Stimulated activated CD8-positive, alpha-beta memory T cell treated with anti-CD3 and anti-CD28 coated beads, Interleukin-12 subunit alpha, Interleukin-12 subunit beta, amount 100 ng/mL, for 1 hour (primary cell): ENCODE data around the gene LPIN1.
"Not testable (repeated sequence)": the region's sequence is repeated elsewhere in the genome, so short reads cannot be mapped to it uniquely, and the experiment has no call there.

Experiments
- DNase-seq: peaks from one replicate; pipeline ENCODE4 v3.0.0-alpha.2; 2020; ENCODE audit warnings: low read depth

Gene LPIN1

DNA sequence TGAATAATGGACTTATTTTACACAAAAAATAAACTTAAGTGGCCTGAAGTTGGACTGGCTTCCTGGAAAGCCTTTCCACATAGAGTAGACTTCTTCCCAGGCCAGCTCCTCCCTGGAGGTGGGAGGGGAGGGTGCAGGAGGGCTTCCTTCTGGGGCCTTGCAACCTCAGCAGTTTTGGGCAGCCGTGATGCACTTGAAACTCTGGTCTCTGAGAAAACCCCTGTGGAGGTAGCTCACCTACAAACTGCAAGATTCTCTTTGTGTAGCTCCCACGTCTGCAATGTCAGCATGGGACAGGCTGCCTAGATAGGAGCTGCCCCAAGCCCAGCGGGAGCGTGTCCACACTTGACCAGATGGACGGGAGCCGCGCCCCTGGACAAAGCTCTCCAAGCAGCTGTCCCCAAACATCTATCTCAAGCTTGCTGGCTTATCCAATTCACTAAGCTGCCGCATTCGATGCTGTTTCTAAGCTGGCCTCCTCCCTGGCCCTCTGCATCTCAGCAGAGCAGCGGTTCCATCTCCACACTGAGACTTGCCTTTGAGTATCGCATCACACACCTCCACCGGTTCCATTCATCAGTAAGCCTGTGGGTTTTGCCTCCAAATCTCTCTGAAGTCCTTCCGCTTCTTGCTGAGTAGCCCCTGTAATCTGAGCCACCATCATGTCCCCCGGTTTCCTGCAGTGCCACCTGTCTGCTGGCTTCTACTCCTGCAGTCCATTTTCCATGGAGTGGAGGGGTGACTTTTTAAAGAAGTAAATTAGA, 1.6 kb upstream of the LPIN1 start:
- no peak for DNase-seq

DNA sequence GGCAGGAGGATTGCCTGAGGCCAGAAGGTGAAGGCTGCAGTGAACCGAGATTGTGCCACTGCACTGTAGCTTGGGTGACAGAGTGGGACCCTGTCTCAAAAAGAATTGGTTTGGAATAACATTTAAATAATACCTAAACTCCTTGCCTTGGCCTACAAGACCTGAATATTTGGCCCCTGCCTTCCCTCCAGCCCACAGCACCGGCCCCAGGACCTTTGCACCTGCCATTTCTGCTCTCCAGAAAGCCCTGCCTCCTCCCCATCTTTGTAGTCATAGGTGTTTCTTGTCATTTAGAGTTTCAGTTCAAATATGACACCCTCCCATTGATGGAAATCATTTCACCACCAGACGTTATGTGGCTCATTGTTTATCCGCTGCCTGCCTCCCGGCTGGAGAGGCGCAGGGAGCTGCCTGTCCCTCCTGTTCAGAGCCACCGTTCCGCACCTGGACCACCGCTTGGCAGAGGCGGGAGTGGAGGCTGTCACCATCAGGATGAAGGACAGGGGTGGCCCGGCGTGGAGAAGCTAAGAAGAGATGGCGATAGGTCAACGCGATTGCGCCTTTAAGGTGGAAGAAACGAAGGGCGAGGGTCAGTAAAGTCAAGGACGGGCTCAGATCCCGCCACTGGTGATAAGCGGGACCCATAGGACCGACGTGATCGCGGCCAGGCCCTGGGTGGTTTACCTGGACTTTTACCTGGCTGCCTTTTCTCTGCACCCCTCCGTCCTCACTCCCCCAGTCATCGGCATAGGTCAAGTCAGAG, 638 bp upstream of the LPIN1 start:
- no peak for DNase-seq

DNA sequence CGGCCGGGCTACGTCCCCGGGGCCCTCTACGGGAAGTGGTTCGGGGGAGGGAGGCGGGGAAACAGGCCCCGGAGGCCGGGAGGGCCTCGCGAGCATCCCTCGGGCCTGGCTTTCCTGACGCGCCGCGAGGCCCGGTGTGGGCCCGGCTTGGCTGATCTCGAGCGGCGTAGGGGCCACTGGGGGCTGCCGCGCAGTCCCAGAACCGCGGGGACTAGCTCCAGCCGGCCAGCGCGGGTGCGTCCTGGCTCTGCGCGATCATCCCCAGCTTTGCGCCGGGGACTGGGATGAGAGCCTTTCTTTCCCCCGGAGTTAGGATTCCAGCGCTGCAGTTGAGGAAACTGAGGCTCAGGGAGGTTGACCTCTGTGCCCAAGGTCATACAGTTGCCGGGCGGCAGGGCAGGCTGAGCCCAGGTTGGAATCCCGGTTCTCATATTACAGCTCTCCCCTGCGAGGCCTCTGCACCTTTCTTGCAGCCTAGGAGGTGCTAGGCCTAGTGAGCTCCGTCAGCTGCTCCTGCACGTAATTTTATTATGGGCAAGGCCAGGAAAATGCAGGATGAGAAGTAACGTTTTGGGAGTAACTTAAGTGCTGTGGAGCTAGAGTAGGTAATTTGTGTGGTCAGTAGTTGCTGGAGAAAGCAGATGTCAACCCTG, 501 bp downstream of the LPIN1 start:
- DNase-seq: no peak

DNA sequence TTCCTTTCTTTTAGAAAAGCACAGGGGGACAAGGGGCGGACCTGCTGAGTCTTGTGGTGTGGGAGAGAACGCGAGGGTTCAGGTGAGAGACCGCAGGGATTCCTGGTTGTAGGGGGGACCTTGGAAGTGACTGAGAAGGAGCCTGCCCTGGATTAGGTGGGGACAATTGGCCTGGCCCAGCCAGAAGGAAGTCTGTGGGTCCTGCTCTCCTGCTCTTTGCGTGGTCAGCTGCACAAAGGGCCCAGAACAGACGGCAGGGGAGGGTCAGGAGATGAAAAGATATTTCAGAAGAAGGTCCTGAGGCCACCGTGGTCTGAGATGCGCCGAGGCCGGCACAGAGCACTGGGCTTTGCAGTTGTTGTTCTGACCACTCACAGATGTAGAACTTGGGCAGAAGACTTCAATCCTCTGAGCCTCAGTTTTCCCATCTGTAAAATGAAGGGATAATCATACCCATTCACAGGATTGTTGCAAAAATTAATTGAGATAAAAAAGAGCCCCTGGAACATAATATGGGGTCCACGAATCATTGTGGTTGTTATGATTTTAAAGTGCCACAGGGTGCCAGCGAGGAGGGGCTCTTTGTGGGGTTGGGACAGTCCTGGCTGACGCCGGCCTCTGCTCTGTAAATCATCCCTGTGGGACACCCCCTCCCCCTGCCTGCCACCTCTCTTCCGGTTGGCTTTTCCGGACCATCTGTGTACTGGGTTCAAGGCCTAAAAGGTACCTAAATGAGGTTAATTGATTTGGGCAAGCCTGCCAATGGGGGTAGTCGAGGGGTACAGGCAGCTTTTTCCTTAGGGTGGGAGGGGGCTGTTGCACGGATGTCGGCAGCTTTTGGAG, 1.8 kb downstream of the LPIN1 start:
- DNase-seq: no peak

DNA sequence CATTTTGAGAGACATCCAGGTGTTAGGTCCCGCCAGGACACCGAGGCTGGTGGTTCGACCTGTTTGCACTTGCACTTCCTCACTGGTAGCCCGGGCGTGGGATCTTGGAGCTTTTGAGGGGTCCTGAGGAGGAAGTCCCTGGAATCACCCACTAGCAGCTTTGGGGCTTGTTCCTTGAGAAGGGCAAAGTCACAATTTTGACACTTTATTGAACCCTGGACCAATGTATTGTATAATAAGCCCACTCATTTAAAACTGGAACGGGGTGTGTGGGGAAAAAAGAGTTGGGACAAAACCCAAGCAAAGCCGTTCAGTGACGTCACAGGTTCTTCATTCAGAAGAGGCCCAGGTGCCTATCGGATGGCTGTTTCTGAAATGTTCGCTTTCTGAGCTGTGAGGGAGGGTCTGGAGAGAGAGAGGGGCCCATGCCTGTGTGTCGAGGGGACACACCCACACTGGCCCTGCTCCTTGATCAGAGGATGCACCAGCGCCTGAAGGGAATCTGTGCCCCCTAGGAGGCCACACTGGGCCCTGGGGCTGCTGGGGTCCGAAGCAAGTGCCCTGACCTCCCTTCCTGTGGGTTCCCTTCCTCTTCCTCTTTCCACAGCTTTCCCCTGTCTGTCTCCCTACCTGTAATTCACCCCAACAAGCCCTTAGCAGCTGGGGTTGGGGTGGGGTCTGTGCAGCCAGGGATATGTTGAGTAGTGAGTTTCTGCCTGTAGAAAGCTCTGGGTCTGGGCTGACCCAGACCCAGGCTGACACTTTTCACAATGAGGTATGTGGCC, 2.6 kb downstream of the LPIN1 start:
- DNase-seq: no peak

DNA sequence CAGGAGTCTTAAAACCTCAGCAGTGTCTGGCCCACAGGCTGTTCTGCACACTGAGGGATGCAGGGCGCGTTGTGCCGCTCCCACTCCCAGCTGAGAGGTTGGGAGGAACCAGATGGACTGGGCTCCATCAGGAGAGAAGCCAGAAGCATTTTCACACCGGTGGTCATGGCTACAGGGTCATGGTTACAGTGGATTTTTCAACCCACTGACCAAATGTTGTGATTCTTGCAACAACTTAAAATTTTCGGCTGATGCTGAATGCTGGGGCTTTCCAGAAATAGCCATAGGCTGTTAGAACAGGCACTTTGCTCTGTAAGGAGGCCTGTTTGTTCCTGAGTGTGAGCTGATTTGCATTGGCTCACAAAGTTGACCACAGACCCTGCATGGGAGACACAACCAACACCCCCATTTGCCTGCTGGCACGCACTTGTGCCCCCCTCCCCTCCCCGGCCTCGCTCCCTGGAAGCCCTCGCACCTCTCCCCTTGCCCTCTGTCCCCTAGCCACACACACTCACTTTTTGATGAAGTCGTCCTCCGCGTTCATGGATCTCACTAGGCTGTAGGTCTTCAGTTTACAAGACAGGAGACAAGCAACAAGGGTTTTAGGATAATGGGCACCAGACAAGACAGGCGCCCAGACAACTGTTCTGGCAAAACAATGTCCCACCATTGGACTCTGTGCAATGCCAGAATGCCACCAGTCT, 3.4 kb downstream of the LPIN1 start:
- DNase-seq: no peak

DNA sequence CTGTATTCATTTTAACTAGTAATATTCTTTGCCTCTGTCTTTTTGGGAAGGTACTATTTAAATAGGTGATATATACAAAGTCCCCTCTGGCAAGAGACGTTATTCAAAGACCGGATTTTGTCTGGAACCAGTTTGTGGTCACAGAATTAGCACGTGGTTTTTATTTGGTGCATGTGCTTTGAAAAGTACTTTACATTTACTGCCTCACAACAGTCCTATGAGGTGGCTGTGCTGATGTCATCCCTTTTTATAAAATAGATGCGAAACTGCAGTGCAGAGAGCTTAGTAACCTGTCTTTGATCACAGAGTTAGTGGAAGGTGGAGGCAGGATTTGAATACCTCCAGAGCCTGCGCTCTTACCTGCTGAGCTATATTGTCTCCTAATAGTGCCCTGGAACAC, 4.0 kb downstream of the LPIN1 start:
- DNase-seq: no peak

DNA sequence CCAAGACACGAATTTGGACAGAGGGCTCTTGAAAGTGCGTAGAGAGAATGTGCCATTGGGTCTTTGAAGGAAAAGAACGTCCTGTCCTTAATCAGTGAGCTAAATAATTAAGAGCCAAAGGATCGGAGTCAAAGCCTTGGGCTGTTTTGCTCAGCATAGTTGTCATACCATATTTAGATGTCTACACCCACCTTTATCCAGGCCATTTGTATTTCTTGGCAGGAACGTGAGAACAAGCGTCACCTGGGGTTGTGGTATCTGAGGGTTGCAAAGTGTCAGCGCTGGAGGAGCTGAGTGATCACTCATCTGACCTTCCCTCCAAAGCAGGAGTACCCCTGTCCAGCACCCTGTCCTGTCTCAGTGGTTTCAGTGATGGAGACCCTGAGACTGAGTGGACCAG, 4.5 kb downstream of the LPIN1 start:
- no peak for DNase-seq

DNA sequence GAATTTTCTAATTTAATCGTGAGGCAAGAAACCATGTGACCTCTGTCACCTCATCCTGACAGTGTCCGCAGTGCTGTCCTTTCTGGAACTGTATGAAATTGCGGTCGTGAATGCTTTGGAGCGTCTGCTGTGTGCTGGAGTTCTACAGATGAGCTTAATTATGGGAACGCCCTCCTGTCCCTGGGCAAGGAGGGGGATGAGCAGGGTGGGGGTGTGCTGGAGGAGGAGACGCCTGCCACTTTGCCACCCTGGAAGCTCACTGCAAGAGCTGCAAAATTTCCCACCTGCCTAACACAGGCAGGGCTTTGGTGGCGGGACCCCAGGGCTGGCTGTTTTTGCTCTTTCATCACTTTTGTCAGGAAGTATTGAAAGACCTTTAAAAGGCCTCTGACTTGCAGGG, 6.5 kb downstream of the LPIN1 start:
- no peak for DNase-seq

DNA sequence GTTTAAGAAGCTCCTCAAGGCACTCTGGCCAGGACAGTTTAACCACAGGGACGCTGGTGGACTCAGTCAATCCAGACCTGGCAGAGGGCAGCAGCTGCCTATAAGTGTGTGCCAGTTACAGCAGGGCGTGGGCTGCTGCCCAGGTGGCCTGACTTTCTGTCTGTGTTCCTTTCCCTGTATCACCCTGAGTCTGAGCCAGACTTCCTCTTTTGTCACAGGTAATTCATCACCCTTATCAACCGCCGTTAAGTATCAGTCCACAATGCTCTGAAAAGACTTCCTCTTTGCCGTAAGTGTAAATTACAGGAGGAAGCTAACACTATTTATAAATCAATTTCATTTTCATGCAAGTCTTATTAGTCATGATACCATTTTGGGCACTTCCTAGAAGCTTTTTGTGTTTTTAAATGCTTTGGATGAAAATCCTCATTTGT, 7.0 kb downstream of the LPIN1 start:
- DNase-seq: no peak

DNA sequence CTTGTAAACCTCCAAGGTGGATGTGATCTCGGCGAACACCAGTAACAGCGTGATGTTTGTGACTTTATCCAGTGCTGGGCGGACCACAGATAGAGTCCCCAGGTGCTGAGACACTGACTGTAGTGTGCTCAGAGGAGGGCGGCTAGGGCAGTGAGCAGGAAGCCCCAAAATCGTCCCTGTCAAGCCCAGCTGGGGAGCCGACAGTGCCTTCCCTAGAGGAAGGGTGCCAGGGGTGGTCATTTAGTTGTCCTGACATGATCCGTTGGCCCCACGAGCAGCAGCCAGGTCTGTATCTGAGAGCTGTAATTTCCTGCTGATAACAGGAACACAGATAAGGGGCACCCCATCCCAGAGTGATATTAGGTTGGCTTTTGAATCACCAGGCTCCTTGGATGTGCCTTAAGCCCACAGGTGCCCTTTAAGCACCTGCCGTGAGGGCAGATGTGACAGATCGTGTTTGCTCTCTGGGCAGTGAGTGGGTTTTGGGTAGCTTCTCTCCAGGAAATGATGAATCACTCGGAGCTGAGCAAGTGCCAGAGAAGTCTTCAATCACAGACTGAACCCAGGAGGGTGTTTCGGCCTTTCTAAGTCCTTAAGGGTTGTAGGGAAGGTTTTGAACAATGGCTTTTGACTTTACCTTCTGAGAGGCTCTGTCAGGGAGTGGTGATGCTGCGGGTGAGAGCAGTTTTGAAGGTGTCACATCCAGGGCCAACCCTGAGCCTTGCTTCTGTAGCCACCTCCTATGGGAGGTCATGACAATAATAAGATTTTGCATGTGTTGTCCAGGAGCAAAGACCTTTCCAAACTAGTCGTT, 7.7 kb downstream of the LPIN1 start:
- peak; percentile 52 for DNase-seq

DNA sequence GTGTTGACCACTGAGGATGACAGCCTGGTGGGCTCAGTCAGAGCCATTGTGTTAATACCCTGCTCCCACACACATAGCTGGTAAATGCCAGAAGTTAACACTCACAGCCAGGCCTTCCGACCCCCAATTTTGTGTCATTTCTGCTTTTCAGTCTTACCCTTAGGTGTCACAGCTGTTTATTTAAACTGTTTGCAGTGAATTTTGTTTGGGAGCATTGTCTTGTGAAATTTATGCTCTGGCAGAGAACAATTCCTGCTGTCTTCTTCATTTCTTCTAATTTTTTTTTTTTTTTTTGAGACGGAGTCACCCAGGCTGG, 8.2 kb downstream of the LPIN1 start:
- DNase-seq: no peak

DNA sequence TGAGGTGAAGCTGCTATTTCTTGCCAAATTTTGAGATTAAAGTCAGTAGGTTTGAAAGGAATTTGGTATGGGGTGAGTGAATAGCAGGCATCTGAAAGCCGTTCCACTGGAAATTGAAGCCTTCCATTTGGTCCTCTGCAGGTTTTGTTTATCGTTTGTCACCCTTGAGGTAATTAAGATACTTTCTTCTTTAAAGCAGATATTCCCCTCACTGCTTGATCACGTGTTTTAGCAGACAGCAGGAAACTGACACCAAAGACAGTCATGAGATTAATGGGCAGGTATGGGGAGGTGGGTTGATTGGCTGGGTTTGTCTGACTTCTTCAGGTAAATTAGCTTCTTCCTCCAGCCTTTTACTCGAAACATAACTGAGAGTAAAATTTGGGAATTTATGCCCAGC, 10.7 kb downstream of the LPIN1 start:
- DNase-seq: no peak

DNA sequence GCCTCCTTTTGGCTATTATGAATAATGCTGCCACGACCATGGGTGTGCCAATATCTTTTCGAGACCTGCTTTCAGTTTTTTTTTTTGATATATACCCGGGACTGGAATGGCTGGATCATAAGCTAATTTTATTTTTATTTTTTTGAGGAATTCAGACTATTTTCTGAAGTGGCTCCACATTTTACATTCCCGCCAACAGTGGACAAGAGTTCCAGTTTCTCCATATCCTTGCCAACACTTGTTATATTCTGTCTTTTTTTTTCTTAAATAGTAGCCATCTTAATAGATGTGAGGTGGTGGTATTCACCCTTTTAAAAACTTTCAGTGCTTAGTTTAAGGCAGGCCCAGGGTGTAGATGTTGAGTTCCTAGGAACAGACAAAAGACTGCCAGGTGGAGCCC, 11.8 kb downstream of the LPIN1 start:
- no peak for DNase-seq

DNA sequence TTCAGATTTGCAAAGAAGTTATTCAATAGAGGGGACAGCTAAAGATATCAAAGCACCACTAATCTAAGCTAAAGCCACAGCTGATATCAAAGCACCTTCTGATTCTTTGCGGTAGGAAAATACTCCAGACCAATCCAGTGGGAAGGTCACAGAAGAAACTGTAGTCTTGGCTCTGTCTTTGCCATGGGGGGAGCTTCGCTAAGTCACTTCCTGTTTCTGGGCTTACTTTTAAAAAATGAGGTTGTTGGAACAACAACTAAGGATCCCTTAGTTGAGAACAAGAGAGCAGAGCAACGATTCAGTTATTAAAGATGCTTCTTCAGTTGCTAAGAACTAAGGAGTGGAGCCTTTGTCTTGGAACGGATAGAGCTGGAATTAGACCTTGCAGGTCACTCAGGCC, 12.2 kb downstream of the LPIN1 start:
- DNase-seq: no peak

DNA sequence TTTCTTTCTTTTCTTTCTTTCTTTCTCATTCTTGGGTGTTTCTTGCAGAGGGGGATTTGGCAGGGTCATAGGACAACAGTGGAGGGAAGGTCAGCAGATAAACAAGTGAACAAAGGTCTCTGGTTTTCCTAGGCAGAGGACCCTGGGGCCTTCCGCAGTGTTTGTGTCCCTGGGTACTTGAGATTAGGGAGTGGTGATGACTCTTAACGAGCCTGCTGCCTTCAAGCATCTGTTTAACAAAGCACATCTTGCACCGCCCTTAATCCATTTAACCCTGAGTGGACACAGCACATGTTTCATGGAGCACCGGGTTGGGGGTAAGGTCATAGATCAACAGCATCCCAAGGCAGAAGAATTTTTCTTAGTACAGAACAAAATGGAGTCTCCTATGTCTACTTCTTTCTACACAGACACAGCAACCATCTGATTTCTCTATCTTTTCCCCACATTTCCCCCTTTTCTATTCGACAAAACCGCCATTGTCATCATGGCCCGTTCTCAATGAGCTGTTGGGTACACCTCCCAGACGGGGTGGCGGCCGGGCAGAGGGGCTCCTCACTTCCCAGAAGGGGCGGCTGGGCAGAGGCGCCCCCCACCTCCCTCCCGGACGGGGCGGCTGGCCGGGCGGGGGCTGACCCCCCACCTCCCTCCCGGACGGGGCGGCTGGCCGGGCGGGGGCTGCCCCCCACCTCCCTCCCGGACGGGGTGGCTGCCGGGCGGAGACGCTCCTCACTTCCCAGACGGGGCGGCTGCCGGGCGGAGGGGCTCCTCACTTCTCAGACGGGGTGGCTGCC, 12.9 kb downstream of the LPIN1 start:
- DNase-seq: not testable (repeated sequence)

DNA sequence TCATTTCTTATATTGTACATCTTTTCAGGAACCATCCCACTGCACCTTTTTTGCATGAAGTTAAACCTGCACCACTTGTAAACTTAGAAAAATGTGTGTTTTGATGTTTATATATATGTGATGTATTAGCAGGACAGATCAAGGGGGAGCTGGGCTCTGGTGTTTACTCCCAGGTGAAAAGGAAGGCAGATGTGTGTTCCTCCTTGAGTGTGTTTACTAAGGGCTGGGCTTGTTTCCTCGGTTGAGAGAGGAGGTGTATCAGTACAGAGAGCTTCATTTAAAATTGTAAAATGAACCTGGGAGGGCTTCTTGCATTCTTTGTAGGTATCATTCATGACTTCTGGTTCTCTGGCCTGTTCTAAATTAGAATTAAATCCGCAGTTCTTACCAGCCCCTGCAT, 14.8 kb downstream of the LPIN1 start:
- DNase-seq: no peak

DNA sequence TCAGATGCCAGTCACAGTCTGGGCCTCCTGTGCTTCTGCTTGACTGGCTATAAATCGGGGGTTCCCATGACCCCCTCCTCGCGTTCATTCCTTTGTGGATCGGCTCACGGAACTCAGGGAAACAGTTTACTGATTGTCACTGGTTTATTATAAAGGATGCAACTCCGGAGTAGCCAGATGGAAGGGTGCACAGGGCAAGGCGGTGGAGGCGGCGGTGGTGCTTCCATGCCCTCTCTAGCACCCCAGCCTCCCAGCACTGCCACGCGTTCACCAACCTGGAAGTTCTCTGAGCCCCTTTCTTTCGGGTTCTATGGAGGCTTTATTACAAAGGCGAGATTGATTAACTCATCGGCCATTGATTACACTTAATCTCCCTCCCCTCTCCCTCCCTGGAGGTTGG, 15.6 kb downstream of the LPIN1 start:
- no peak for DNase-seq

DNA sequence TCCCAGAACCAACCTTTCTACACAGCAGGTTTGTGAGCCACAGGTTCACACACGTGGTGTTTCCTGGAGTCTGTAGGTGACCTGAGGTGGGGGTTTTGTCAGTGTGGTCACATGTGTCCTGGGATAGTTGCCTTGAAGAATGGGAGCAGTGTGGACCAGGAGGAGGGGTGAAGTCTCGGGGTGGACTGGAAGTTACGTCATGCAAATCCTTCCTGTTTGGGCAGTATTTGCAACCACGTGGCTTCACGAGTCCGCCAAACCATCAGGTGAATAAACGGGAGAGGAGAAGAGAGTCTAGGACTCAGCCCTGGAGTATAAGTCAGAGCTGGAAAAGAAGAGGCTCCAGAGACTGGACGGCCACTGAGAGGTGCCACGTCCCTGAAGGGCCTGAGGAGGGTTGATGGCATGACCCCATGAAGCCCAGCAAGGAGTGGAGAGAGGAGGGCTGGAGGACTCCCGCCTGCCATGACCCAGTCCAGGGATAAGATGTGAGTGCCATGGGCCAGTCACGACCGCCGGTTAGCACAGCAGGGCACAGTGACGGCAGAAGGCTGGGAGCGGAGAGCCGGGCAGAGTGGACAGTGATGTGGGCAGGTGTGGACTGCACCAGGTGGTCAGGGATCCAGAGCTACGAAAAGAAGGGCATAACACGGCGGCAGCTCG, 16.5 kb downstream of the LPIN1 start:
- no peak for DNase-seq
